Suprapubic skin (tissue), 4 donors: ENCODE measurements around the gene MINDY4.
A peak's percentile ranks its signal among the peaks of the same experiment; 100 is the strongest.

ENCODE experiments used
- EP300 ChIP-seq: sonication (generic); formaldehyde crosslinking; IDR thresholded peaks from one replicate; pipeline ENCODE4 v1.6.1; 2017; ENCODE audit warnings: antibody characterized with exemption
- POLR2A ChIP-seq, 2 donors: fragments of 450-650 bp; IDR thresholded peaks; one replicate each; pipeline ENCODE4 v1.6.1; 2017; ENCODE audit warnings: antibody characterized with exemption in 2 of 2, mild to moderate bottlenecking in 2 of 2, moderate library complexity in 2 of 2
- POLR2AphosphoS5 ChIP-seq, 3 donors: sonication (generic); formaldehyde crosslinking; IDR thresholded peaks; one replicate each; pipeline ENCODE4 v1.6.1; 2017; ENCODE audit warnings: antibody characterized with exemption in 3 of 3
- TF ChIP-seq, protein P1 (sequence below), 2 donors: fragments of 200-600 bp in 1 of 2; fragments of 450-650 bp in 1 of 2; sonication (generic) in 1 of 2; IDR thresholded peaks; one replicate each; pipeline ENCODE4 v1.5.1; 2016 to 2019; ENCODE audit warnings: antibody characterized with exemption in 2 of 2, mild to moderate bottlenecking in 1 of 2, moderate library complexity in 1 of 2

DNA sequence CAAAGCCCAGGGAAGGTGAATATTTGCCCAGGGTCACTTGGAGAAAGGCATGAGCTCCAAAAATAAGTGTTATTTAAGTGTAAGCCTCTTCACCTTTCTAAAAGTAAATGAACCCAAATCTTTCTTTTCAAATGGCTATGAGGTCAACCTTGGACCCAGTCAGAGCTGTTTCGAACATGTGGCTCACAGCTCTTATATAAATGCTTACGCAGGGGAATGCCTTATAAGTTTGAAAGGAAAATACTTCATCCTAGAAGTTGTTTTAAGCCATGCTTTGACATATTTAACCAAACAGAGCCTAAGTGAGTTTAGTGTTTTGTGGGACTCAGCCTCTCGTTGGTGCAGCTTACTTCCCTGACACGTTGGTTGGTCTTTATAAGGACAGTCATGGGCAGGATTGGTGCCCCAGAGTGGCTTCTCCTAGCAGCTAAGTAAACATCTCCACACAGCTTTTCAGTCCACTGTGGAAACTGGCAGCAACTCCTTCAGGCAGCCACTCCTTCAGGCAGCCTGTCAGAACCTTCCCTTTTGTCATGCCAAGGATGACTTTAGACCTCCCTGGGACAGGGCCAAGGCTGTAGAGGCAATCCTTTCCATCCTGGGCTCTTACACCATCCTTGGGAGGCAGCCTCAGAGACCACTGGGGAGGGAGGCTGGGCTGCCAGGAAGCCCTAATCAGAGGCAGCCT, 43.6 kb downstream of the MINDY4 start:
- TF ChIP-seq, protein P1, sequence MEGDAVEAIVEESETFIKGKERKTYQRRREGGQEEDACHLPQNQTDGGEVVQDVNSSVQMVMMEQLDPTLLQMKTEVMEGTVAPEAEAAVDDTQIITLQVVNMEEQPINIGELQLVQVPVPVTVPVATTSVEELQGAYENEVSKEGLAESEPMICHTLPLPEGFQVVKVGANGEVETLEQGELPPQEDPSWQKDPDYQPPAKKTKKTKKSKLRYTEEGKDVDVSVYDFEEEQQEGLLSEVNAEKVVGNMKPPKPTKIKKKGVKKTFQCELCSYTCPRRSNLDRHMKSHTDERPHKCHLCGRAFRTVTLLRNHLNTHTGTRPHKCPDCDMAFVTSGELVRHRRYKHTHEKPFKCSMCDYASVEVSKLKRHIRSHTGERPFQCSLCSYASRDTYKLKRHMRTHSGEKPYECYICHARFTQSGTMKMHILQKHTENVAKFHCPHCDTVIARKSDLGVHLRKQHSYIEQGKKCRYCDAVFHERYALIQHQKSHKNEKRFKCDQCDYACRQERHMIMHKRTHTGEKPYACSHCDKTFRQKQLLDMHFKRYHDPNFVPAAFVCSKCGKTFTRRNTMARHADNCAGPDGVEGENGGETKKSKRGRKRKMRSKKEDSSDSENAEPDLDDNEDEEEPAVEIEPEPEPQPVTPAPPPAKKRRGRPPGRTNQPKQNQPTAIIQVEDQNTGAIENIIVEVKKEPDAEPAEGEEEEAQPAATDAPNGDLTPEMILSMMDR (IDR thresholded peaks at IDR 0.05): no peak
- TF ChIP-seq POLR2A (IDR thresholded peaks at IDR 0.05) (no peak), POLR2AphosphoS5 (IDR thresholded peaks at IDR 0.05) (peak in 1 of 3 donors; percentile 39), EP300 (no peak)
